GM12892 (cell line): ENCODE measurements around the gene BTBD17.

Experiments used
- DNase-seq: peaks from one replicate; pipeline ENCODE4 v3.0.0; 2011; ENCODE audit not compliant: insufficient read length
- FAIRE-seq: peaks from 2 replicates; lab custom pipeline; 2011; peaks lifted over from hg19 to GRCh38; lab: Jason Lieb, UNC
- POLR2A ChIP-seq: IDR thresholded peaks from 2 replicates; pipeline ENCODE4 v1.6.1; 2011; ENCODE audit warnings: low read depth, low read length, control low read depth
- POLR2AphosphoS5 ChIP-seq: IDR thresholded peaks from 2 replicates; pipeline ENCODE4 v1.6.1; 2011; ENCODE audit warnings: low read depth, low read length, control low read depth
- TAF1 ChIP-seq: IDR thresholded peaks from 2 replicates; pipeline ENCODE4 v1.6.1; 2011; ENCODE audit warnings: low read depth, mild to moderate bottlenecking, control low read depth, low read length, borderline replicate concordance

BTBD17 gene

GRCh38 chr17:74368341-74369081 lies 6.8 kb upstream of the BTBD17 start:
- TF ChIP-seq POLR2AphosphoS5 (no peak), TAF1 (no peak), POLR2A (no peak)
- FAIRE-seq (peak; percentile 79), DNase-seq (peak; percentile 78)

GRCh38 chr17:74367206-74367605 lies 5.5 kb upstream of the BTBD17 start, which contains the start of gene GPR142:
Gene GPR142 (plus strand): TSS chr17:74367506. CDS start chr17:74369541, 2,035 bp downstream.
- FAIRE-seq (no peak), DNase-seq (no peak)
- no peak for TF ChIP-seq POLR2AphosphoS5
- TF ChIP-seq POLR2A: no peak
- no peak for TF ChIP-seq TAF1

GRCh38 chr17:74362810-74363498 lies 1.3 kb upstream of the BTBD17 start:
- no peak for DNase-seq
- no peak for FAIRE-seq
- TF ChIP-seq POLR2A: no peak
- no peak for TF ChIP-seq POLR2AphosphoS5
- no peak for TF ChIP-seq TAF1

GRCh38 chr17:74362069-74362405 lies 369 bp upstream of the BTBD17 start:
- DNase-seq (no peak), FAIRE-seq (no peak)
- no peak for TF ChIP-seq POLR2AphosphoS5
- TF ChIP-seq POLR2A: no peak
- TF ChIP-seq TAF1: no peak

- DNase-seq (no peak), FAIRE-seq (no peak)
- TF ChIP-seq TAF1 (no peak), POLR2A (no peak), POLR2AphosphoS5 (no peak)
Measured at GRCh38 chr17:74360899-74361229, 804 bp downstream of the BTBD17 start.

GRCh38 chr17:74359916-74360315 lies 1.8 kb downstream of the BTBD17 start:
- FAIRE-seq: no peak
- DNase-seq: no peak
- TF ChIP-seq POLR2A (no peak), TAF1 (no peak), POLR2AphosphoS5 (no peak)

GRCh38 chr17:74358697-74359096 lies 3.0 kb downstream of the BTBD17 start:
- TF ChIP-seq TAF1: no peak
- no peak for TF ChIP-seq POLR2A
- no peak for TF ChIP-seq POLR2AphosphoS5
- DNase-seq: no peak
- FAIRE-seq: no peak

GRCh38 chr17:74357466-74357809 lies 4.2 kb downstream of the BTBD17 start:
- DNase-seq: no peak
- no peak for FAIRE-seq
- TF ChIP-seq TAF1 (no peak), POLR2AphosphoS5 (no peak), POLR2A (no peak)

- TF ChIP-seq POLR2A (no peak), POLR2AphosphoS5 (no peak), TAF1 (no peak)
- no peak for DNase-seq
- no peak for FAIRE-seq
Measured at GRCh38 chr17:74356646-74357465, 4.8 kb downstream of the BTBD17 start.

GRCh38 chr17:74355065-74355464 lies 6.6 kb downstream of the BTBD17 start:
- TF ChIP-seq POLR2A (no peak), TAF1 (no peak), POLR2AphosphoS5 (no peak)
- no peak for DNase-seq
- FAIRE-seq: no peak

- FAIRE-seq: no peak
- no peak for DNase-seq
- TF ChIP-seq POLR2AphosphoS5: no peak
- TF ChIP-seq POLR2A: no peak
- TF ChIP-seq TAF1: no peak
Measured at GRCh38 chr17:74354561-74354960, 7.1 kb downstream of the BTBD17 start.
